Testis (tissue), 2 donors: ENCODE data around the gene MLLT1.

Experiments
- POLR2A ChIP-seq: fragments of 450-650 bp; IDR thresholded peaks from one replicate; pipeline ENCODE4 v1.6.1; 2017; ENCODE audit warnings: antibody characterized with exemption, mild to moderate bottlenecking, moderate library complexity
- TF ChIP-seq, protein P1 (sequence below), 3 experiments: fragments of 450-650 bp in 2 of 3; fragments of 200-600 bp in 1 of 3; sonication (generic) in 1 of 3; IDR thresholded peaks; one replicate each; pipeline ENCODE4 v1.5.1; 2016 to 2019; ENCODE audit warnings: antibody characterized with exemption in 3 of 3, mild to moderate bottlenecking in 2 of 3, moderate library complexity in 1 of 3

DNA sequence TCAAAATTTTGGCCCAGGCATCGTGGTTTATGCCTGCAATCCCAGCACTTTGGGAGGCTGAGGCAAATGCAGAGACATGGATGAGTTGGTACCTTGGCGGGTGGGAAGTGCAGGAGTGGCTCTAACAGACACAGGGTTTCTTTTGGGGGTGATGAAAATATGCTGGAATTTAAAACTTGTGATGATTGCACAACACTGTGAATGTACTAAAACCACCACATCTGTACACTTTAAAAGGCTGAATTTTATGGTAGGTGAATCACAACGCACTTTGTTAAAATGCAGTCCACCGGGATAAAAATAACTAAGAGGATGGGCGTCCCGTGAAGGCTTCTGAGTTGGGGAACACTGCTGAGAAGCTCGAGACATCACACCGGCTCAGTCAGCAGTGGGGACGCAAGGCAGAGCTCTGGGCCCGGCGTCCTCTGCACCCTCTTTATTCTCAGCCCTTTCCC, 47.1 kb downstream of the MLLT1 start:
- TF ChIP-seq, protein P1, sequence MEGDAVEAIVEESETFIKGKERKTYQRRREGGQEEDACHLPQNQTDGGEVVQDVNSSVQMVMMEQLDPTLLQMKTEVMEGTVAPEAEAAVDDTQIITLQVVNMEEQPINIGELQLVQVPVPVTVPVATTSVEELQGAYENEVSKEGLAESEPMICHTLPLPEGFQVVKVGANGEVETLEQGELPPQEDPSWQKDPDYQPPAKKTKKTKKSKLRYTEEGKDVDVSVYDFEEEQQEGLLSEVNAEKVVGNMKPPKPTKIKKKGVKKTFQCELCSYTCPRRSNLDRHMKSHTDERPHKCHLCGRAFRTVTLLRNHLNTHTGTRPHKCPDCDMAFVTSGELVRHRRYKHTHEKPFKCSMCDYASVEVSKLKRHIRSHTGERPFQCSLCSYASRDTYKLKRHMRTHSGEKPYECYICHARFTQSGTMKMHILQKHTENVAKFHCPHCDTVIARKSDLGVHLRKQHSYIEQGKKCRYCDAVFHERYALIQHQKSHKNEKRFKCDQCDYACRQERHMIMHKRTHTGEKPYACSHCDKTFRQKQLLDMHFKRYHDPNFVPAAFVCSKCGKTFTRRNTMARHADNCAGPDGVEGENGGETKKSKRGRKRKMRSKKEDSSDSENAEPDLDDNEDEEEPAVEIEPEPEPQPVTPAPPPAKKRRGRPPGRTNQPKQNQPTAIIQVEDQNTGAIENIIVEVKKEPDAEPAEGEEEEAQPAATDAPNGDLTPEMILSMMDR (IDR thresholded peaks at IDR 0.05), result no peak
- no peak for TF ChIP-seq POLR2A
